Epithelial cell of proximal tubule (primary cell): ENCODE data around the gene ZNF560. TPM values are rescaled to one million over a fixed set of nuclear protein-coding genes. Genes with fewer than 3 reads are reported as not detected.

ENCODE experiments used
- DNase-seq: peaks from one replicate; pipeline ENCODE4 v3.0.0-alpha.2; 2011; ENCODE audit warnings: low read depth
- H3K4me3 ChIP-seq: 2 replicates; pipeline ENCODE4 v1.5.1; 2011; ENCODE audit warnings: low read depth, mild to moderate bottlenecking, low read length
- CTCF ChIP-seq: conservative IDR thresholded peaks from 2 replicates; pipeline ENCODE4 v1.5.1; 2012; ENCODE audit warnings: low read depth, mild to moderate bottlenecking, low read length
- total RNA-seq: library from RNA; depleted of rRNA; stranded (reverse); fragments of >200 nt; gene quantifications from 2 replicates; pipeline ENCODE4 v1.2.3, GENCODE V29; 2015

Gene ZNF560
- total RNA-seq, 1 donor from 2014 or later, result 0.92 TPM

DNA sequence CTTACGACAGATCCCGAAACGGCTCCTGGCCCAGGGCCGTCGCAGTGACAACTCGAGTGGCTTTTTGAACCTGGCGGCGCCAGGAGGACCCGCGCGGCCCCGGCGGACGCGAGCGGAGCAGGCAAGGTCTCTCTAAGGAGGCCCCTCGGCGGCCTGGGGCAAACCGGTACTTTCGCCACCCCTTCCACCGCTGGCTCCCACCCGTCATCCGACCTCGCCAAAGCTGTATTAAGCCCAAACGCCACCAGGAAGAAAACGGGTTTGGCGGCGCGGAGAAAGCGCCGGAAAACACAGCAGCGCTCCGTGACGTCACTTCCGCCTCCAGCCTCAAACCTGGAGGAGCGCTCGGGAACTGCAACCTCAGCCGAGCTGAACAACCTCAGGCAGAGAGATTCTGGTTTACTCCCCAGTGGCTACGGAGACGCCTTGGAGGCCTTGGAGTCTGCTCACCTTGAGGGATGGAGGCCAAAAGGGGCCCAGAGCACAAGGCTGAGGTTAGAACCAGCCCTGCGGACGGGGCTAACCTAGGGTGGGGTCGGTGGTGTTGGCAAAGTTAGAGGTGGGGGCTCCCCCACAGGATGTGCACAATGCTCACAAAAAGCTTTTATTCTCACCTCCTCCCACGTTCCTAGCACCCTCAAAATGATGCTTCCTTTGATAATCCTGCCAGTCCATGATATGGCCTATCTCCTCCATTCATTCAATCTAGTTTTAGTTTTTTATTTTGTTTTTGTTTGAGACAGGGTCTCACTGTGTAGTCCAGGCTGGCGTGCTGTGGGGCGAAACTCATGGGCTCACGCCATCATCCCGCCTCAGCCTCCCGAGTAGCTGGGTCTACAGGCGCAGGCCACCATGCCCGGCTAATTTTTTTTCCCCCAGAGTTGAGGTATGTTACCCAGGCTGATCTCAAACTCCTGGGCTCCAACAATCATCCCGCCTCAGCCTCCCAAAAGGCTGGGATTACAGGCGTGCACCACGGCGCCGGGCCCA lies 62.8 kb downstream of the ZNF560 start, which contains the start of gene ZNF266:
TSS of gene ZNF266 (minus strand) at position 295 of the 990 bp plus-strand sequence. CDS start 15,484 bp downstream, outside the sequence.
- H3K4me3 ChIP-seq, result peak within 1 kb of the TSS; percentile 79
- TF ChIP-seq CTCF, result peak; percentile 64
- DNase-seq, result peak; percentile 55

GRCh38 chr19:9431475-9431874 lies 66.9 kb downstream of the ZNF560 start:
- no peak overlapping the region for H3K4me3 ChIP-seq
- TF ChIP-seq CTCF, result peak; percentile 29
- no peak for DNase-seq

DNA sequence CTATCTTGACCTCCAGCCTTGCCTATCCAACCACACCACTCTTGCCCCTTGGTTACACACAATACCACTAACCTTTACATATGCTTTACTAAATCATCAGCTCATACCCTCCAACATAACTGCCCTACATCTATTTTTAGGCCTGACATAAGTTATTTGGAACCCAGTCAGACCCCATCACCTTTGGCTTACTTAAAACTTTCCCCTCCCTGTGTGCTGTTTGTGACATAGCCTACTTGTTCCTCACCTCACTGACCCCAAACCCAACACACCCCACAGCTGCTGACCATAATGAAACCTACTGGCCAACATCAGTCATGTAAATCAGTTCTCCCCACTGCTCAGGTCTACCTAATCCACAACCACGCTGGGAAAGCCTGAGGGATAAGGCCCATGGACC lies 68.0 kb downstream of the ZNF560 start:
- DNase-seq, result no peak
- H3K4me3 ChIP-seq, result no peak overlapping the region
- TF ChIP-seq CTCF, result no peak

DNA sequence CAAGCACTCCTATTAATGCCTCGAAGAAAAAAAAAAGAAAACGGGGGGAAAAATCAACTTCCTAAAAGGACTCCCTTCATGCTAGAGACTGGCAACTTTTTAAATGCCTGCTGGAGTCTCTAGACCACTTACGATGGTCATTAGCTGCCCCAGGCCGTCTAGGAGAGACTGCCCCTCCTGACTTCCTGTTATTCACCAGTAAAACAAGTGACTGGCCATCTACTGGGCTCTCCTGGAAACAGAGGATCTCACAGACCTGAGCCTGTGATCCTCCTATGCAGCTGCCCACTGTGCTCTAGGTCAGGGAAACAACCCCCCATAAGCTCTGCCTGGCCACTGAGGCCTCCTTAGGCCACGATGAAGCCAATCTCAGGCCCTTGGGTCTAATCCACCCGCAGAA lies 70.5 kb downstream of the ZNF560 start:
- TF ChIP-seq CTCF, result no peak
- H3K4me3 ChIP-seq, result no peak overlapping the region
- DNase-seq, result no peak

Other genes starting within 250 kb of the ZNF560 start
- not detected in 2 replicates for gene OR7E24, start 247.7 kb downstream of the ZNF560 start, total RNA-seq
- gene ZNF699, start 188.8 kb downstream of the ZNF560 start, total RNA-seq, result 3.4 and 3.7 TPM in 2 replicates
- gene ZNF559, start 174.4 kb downstream of the ZNF560 start, total RNA-seq, result 5.2 and 7.3 TPM in 2 replicates
- 0.92 and 1.2 TPM in 2 replicates for gene ZNF177, start 135.6 kb downstream of the ZNF560 start, total RNA-seq
- 5.6 and 9.1 TPM in 2 replicates for gene ZNF266, start 63.0 kb downstream of the ZNF560 start, total RNA-seq
- 8.8 and 14.8 TPM in 2 replicates for gene ZNF426, start 40.0 kb upstream of the ZNF560 start, total RNA-seq
- 23.8 and 24.1 TPM in 2 replicates for gene ZNF121, start 85.9 kb upstream of the ZNF560 start, total RNA-seq
- gene ZNF561, start 122.6 kb upstream of the ZNF560 start, total RNA-seq, result 8.9 and 17.1 TPM in 2 replicates
- 9.0 and 21.0 TPM in 2 replicates for gene ZNF562, start 176.5 kb upstream of the ZNF560 start, total RNA-seq